T-cell (primary cell): ENCODE measurements around the gene ATP12A. TPM values are rescaled to one million over a fixed set of nuclear protein-coding genes. Genes with fewer than 3 reads are reported as not detected.

ENCODE experiments used
- ATAC-seq, 4 experiments: fragments of 200-7000 bp in 3 of 4; fragments of 150-1000 bp in 1 of 4; cut with Tn5 transposase; replicated peaks in 1 of 4; 1 replicate in 3 of 4; 2 replicates in 1 of 4; pipeline ENCODE4 v1.10.0; 2021; ENCODE audit warnings: moderate library complexity in 3 of 4, mild to moderate bottlenecking in 2 of 4, moderate number of reproducible peaks in 1 of 4
- CTCF ChIA-PET, 2 donors: fragments of 300-600 bp; sonication (Branson Sonifier 250); formaldehyde crosslinking; loops; one replicate each; lab custom pipeline; 2022; ENCODE audit warnings: antibody characterized with exemption in 2 of 2; lab: Charles Lee
- POLR2A ChIA-PET, 2 donors: fragments of 300-600 bp; sonication (Branson Sonifier 250); formaldehyde crosslinking; loops; one replicate each; lab custom pipeline; 2022; ENCODE audit warnings: antibody characterized with exemption in 2 of 2; lab: Charles Lee
- DNase-seq, 35 experiments: peaks; one replicate each; pipeline versions ENCODE4 v3.0.0 to v3.0.0-alpha.2; 2013 to 2023
- H3K27ac ChIP-seq: one replicate; pipeline ENCODE4 v1.5.1; 2013; ENCODE audit warnings: low read length
- H3K27me3 ChIP-seq, 2 experiments: replicated peaks in 1 of 2; 1 replicate in 1 of 2; 2 replicates in 1 of 2; pipeline versions ENCODE4 v1.6.1 to v1.7.0; 2013; ENCODE audit warnings: low read length in 1 of 2, mixed read lengths in 1 of 2; ENCODE audit not compliant: control insufficient read depth in 2 of 2, insufficient read depth in 2 of 2; ENCODE audit errors: extremely low read depth in 1 of 2
- H3K36me3 ChIP-seq, 2 donors: 1 replicate in 1 of 2; 2 replicates in 1 of 2; pipeline versions ENCODE4 v1.6.1 to v1.7.0; 2013; ENCODE audit warnings: low read length in 1 of 2; ENCODE audit not compliant: control insufficient read depth in 2 of 2, insufficient read depth in 1 of 2; ENCODE audit errors: extremely low read depth in 1 of 2
- H3K4me1 ChIP-seq, 2 experiments: 1 replicate in 1 of 2; 2 replicates in 1 of 2; pipeline versions ENCODE4 v1.6.1 to v1.7.0; 2013; ENCODE audit warnings: low read length in 2 of 2, mixed read lengths in 1 of 2; ENCODE audit not compliant: insufficient read depth in 2 of 2, control insufficient read depth in 1 of 2; ENCODE audit errors: extremely low read depth in 1 of 2
- H3K4me3 ChIP-seq, 2 donors: 1 replicate in 1 of 2; 2 replicates in 1 of 2; pipeline versions ENCODE4 v1.5.1 to v1.7.0; 2013; ENCODE audit warnings: mild to moderate bottlenecking in 2 of 2, low read length in 1 of 2, moderate library complexity in 1 of 2; ENCODE audit not compliant: control insufficient read depth in 1 of 2; ENCODE audit errors: extremely low read depth in 1 of 2
- H3K9me3 ChIP-seq: 2 replicates; pipeline ENCODE4 v1.7.0; 2013
- H3K27ac Mint-ChIP-seq, 2 donors: one replicate each; pipeline ENCODE4 v1.8.0; 2020 to 2021; ENCODE audit warnings: mild to moderate bottlenecking in 2 of 2, mixed read lengths in 2 of 2
- H3K27me3 Mint-ChIP-seq, 2 donors: one replicate each; pipeline ENCODE4 v1.8.0; 2021 to 2022; ENCODE audit warnings: mixed read lengths in 2 of 2
- H3K36me3 Mint-ChIP-seq: one replicate; pipeline ENCODE4 v1.8.0; 2021; ENCODE audit warnings: mixed read lengths
- H3K4me1 Mint-ChIP-seq, 3 donors: one replicate each; pipeline ENCODE4 v1.8.0; 2020 to 2022; ENCODE audit warnings: mixed read lengths in 3 of 3, mild to moderate bottlenecking in 1 of 3
- H3K4me3 Mint-ChIP-seq, 3 donors: one replicate each; pipeline ENCODE4 v1.8.0; 2020 to 2022; ENCODE audit warnings: mild to moderate bottlenecking in 3 of 3, mixed read lengths in 3 of 3, moderate library complexity in 3 of 3
- H3K9me3 Mint-ChIP-seq, 3 donors: one replicate each; pipeline ENCODE4 v1.8.0; 2020 to 2022; ENCODE audit warnings: mixed read lengths in 3 of 3
- WGBS: methylation state at CpG from one replicate; pipeline ENCODE4 v1.1.5; 2013; ENCODE audit warnings: missing lambda C conversion rate; ENCODE audit not compliant: insufficient coverage; 5-methylcytosine and 5-hydroxymethylcytosine counted together
- total RNA-seq, 35 experiments: library from RNA in 6 of 35; stranded (reverse) in 6 of 35; fragments of 120-200 nt in 1 of 35; gene quantifications; one replicate each; pipeline versions ENCODE4 v1.2.1 to v1.2.4 and lab custom pipeline; 2013 to 2026

Gene ATP12A
- total RNA-seq, 5 donors from 2014 or later (not counting 1 experiment from before 2014, with no cell fraction given): not detected

DNA sequence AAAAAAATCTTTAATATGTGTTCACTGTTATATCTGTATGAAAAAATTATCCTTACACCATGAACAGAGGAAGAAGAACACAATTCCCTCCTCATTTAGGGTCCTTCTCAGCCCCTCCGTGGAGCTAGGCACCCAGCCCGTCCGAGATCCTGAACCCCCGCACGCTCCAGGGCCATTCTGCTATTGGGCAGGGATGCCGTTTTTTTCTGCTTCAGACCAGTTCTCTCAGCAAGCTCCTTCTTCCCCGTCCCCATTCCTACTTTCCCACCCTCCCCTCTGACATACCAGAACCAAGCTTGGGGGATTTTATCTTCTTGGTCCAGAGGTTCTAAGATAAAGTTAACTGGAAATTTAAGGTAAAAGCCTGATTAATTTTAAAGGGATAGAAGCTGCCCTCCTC, 36.2 kb downstream of the ATP12A start:
- Histone ChIP-seq H3K9me3 (no peaks in the 10 kb centered on the region), H3K4me1 (no peaks in the 10 kb centered on the region), H3K4me3 (no peak overlapping the region), H3K27ac (no peak overlapping the region), H3K27me3 (peaks cover 0 to 14% of the 10 kb centered on the region in 2 experiments), H3K36me3 (no peaks in the 10 kb centered on the region)
- Mint-ChIP-seq H3K9me3 (no peaks in the 10 kb centered on the region), H3K27ac (no peak overlapping the region), H3K4me1 (peaks cover 0 to under 1% (median 0%) of the 10 kb centered on the region in 3 donors), H3K27me3 (peaks cover 0 to 7% of the 10 kb centered on the region in 2 donors), H3K4me3 (no peak overlapping the region), H3K36me3 (no peaks in the 10 kb centered on the region)
- ATAC-seq: no peak
- CTCF ChIA-PET: interaction anchor here (0.6 to 1.2 kb wide), 3 partner anchors 11 to 109 kb away, joined by 3 to 5 read pairs (median 3); no protein-coding TSS in a partner anchor
- POLR2A ChIA-PET: no interaction called here
- no peak for DNase-seq
- WGBS: no CpG with 5 or more reads among the region's 7 CpGs

DNA sequence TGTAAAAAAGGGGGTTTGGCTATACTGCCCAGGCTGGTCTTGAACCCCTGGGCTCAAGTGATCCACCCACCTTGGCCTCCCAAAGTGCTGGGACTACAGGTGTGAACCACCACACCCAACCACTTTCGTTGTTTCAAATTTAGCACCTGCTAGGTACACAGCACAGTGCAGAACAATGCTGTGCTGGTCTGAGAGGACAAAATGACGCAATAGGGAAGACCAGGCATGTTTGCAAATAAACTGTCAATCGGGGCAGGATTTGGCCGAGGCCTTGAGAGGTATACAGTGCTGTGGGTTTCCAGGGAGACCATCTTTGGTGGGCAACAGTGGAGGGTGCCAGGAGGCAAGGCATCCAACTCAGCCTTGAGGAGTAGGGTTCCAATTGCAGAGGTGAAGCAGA, 37.0 kb downstream of the ATP12A start:
- Histone ChIP-seq H3K4me1 (no peaks in the 10 kb centered on the region), H3K27ac (no peak overlapping the region), H3K27me3 (peaks cover 0 to 14% of the 10 kb centered on the region in 2 experiments), H3K9me3 (no peaks in the 10 kb centered on the region), H3K36me3 (no peaks in the 10 kb centered on the region), H3K4me3 (no peak overlapping the region)
- no peak overlapping the region for H3K27ac Mint-ChIP-seq
- WGBS: 68% methylated on average over 3 of the region's 4 CpGs
- H3K27me3 Mint-ChIP-seq: peaks cover 0 to 7% of the 10 kb centered on the region in 2 donors
- H3K9me3 Mint-ChIP-seq: no peaks in the 10 kb centered on the region
- POLR2A ChIA-PET: no interaction called here
- no peaks in the 10 kb centered on the region for H3K36me3 Mint-ChIP-seq
- CTCF ChIA-PET: interaction anchor here in 1 of 2 donors (1.2 kb wide), 1 partner anchor 10 kb away, joined by 5 read pairs; no protein-coding TSS in a partner anchor
- DNase-seq (no peak), ATAC-seq (no peak)
- H3K4me1 Mint-ChIP-seq: no peaks in the 10 kb centered on the region
- no peak overlapping the region for H3K4me3 Mint-ChIP-seq

DNA sequence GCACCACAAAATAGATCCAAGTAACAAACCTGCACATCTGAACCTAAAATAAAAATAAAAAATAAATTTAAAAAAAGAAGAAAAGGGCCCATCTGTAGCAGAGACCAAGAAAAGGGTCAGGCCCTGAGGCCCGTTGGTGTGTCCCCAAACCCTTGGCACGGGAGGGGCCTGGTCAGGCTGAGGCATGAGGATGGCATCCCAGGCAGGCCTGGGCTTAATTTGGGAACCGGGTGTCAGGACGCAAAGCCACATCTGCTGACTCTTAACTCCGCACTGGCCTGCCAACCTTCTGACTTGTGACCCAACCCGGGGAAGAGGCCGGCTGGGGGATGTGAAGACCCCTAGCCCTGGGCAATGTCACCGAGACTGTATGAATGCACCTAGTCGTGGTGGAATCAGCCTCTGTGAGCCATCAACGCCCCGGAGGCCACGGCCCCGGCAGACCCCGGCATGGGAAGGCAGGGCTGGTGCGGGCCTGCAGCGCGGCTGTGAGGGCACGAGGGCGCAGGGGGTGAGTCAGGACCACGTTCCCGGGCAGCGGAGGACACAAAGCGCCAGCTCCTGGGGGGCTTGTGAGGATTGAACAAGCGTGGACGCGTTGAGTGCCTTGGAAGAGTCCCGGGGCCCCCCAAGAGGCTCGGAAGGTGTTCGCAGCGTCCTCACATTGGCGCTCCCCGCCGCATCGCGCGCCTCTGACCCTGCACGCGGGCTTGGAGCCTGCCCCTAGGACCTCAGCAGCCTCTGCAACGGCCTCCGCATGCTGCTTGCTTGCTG, 38.2 kb downstream of the ATP12A start:
- no peaks in the 10 kb centered on the region for H3K4me1 ChIP-seq
- H3K36me3 ChIP-seq: no peaks in the 10 kb centered on the region
- CTCF ChIA-PET: no interaction called here
- POLR2A ChIA-PET: interaction anchor here in 1 of 2 donors (0.5 kb wide), 1 partner anchor 11 kb away, joined by 4 read pairs; no protein-coding TSS in a partner anchor
- no peak overlapping the region for H3K27ac ChIP-seq
- no peak overlapping the region for H3K4me3 ChIP-seq
- no peaks in the 10 kb centered on the region for H3K9me3 ChIP-seq
- Mint-ChIP-seq H3K4me1 (no peaks in the 10 kb centered on the region), H3K27ac (no peak overlapping the region), H3K4me3 (no peak overlapping the region), H3K36me3 (no peaks in the 10 kb centered on the region), H3K9me3 (no peaks in the 10 kb centered on the region), H3K27me3 (peaks cover 0 to 7% of the 10 kb centered on the region in 2 donors)
- WGBS: 92% methylated on average over 40 of the region's 40 CpGs
- H3K27me3 ChIP-seq: peaks cover 0 to 14% of the 10 kb centered on the region in 2 experiments
- ATAC-seq (no peak), DNase-seq (no peak)

DNA sequence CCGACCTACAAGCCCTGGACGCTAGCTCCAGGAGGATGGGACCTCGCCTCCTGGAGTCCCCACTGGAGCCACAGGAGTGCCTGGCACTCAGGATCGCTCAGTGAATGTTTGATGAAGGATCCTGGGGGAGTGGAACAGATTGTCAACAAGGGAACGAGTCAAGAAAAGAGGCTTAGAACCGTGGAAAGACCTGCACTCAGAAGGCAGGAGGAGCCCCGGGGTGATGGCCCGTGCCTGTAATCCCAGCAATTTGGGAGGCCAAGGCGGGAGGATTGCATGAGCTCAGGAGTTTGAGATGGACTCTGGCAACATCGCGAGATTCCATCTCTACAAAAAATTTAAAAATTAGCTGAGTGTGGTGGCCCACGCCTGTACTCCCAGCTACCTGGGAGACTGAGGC, 38.9 kb downstream of the ATP12A start:
- ChIA-PET POLR2A (no interaction called here), CTCF (no interaction called here)
- no peak overlapping the region for H3K4me3 Mint-ChIP-seq
- no peaks in the 10 kb centered on the region for H3K4me1 ChIP-seq
- no peaks in the 10 kb centered on the region for H3K9me3 ChIP-seq
- no peak overlapping the region for H3K4me3 ChIP-seq
- H3K27me3 ChIP-seq: peaks cover 0 to 14% of the 10 kb centered on the region in 2 experiments
- H3K27ac Mint-ChIP-seq: no peak overlapping the region
- H3K4me1 Mint-ChIP-seq: no peaks in the 10 kb centered on the region
- H3K36me3 ChIP-seq: no peaks in the 10 kb centered on the region
- H3K27ac ChIP-seq: no peak overlapping the region
- H3K36me3 Mint-ChIP-seq: no peaks in the 10 kb centered on the region
- no peak for ATAC-seq
- no peaks in the 10 kb centered on the region for H3K9me3 Mint-ChIP-seq
- H3K27me3 Mint-ChIP-seq: peaks cover 0 to 7% of the 10 kb centered on the region in 2 donors
- 76% methylated on average over 5 of the region's 12 CpGs for WGBS
- DNase-seq: no peak

DNA sequence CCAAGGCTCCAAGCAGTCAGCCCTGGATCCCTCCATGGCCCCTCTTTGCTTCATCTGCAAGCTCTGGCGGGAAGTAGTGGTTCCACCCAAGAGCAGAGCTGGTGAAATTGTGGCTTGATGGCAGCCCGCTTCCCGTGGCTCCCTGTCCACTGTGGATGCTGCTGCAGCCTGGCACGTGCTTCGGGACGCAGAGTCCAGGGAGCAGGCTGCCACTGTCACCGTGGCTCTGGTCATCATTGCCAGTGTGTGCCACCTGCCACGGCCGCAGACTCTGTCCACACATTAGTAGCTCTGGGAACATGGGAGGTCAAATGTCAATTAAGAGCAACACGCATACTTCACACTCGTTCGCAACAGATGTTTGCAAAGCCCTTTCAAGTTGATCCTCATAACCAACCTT, 43.0 kb downstream of the ATP12A start:
- no peaks in the 10 kb centered on the region for H3K9me3 Mint-ChIP-seq
- no peak overlapping the region for H3K4me3 Mint-ChIP-seq
- no peaks in the 10 kb centered on the region for H3K36me3 Mint-ChIP-seq
- Histone ChIP-seq H3K4me3 (no peak overlapping the region), H3K9me3 (no peaks in the 10 kb centered on the region), H3K27ac (no peak overlapping the region), H3K36me3 (no peaks in the 10 kb centered on the region), H3K27me3 (peaks cover 0 to 16% of the 10 kb centered on the region in 2 experiments), H3K4me1 (peaks cover 2 to 4% of the 10 kb centered on the region in 2 experiments)
- H3K27ac Mint-ChIP-seq: no peak overlapping the region
- ChIA-PET POLR2A (no interaction called here), CTCF (interaction anchor here (0.6 to 1.9 kb wide), 4 partner anchors 10 to 40 kb away, joined by 3 to 7 read pairs (median 4); no protein-coding TSS in a partner anchor)
- ATAC-seq (no peak), DNase-seq (no peak)
- WGBS: 90% methylated on average over 6 of the region's 12 CpGs
- peaks cover 4 to 10% of the 10 kb centered on the region in 2 donors for H3K27me3 Mint-ChIP-seq
- peaks cover 0 to 5% (median 0%) of the 10 kb centered on the region in 3 donors for H3K4me1 Mint-ChIP-seq

DNA sequence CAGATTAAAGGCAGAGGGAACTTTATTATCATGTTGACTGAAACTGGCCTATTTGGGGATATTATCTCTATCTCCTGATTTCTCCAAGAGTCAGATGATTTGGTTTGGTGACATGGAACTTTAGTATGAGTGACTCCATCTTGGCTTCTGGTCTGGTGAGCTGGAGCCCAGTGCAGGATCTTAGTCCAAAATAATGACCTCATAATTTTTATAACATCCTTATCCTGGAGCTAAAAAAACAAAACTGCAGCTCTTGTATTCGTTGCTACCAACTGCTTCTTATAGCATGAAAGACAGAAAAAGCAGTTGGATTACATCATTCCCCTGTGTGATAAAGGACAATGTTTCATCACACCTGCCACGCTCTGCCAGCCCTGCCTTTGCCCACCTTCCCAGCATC, 44.5 kb downstream of the ATP12A start:
- H3K9me3 Mint-ChIP-seq: no peaks in the 10 kb centered on the region

More for the DNA sequence above, 44.5 kb downstream of the ATP12A start:
- WGBS: 57% methylated on average over 1 of the region's 2 CpGs
- no peak overlapping the region for H3K4me3 ChIP-seq
- Mint-ChIP-seq H3K36me3 (no peaks in the 10 kb centered on the region), H3K4me3 (no peak overlapping the region), H3K27me3 (peaks cover 7 to 9% of the 10 kb centered on the region in 2 donors), H3K4me1 (peaks cover 0 to 5% (median 0%) of the 10 kb centered on the region in 3 donors), H3K27ac (no peak overlapping the region)
- no peaks in the 10 kb centered on the region for H3K9me3 ChIP-seq
- no peak overlapping the region for H3K27ac ChIP-seq
- DNase-seq (no peak), ATAC-seq (no peak)
- ChIA-PET CTCF (interaction anchor here (0.5 to 1.6 kb wide), 3 partner anchors 31 to 119 kb away, joined by 3 to 4 read pairs (median 3); no protein-coding TSS in a partner anchor), POLR2A (no interaction called here)
- no peaks in the 10 kb centered on the region for H3K36me3 ChIP-seq
- H3K4me1 ChIP-seq: peaks cover 2 to 4% of the 10 kb centered on the region in 2 experiments
- peaks cover 0 to 14% of the 10 kb centered on the region in 2 experiments for H3K27me3 ChIP-seq
